Breast epithelium (tissue), 4 donors: ENCODE measurements around the gene EBPL. TPM values are rescaled to one million over a fixed set of nuclear protein-coding genes. Genes with fewer than 3 reads are reported as not detected.

Experiments
- DNase-seq, 2 donors: peaks; one replicate each; pipeline ENCODE4 v3.0.0-alpha.2; 2019; ENCODE audit warnings: low spot score in 2 of 2
- H3K27ac ChIP-seq, 2 donors: fragments of 200-600 bp; sonication (generic) in 1 of 2; one replicate each; pipeline ENCODE4 v1.5.1; 2016 to 2019; ENCODE audit warnings: mild to moderate bottlenecking in 1 of 2
- H3K27me3 ChIP-seq, 2 donors: fragments of 200-600 bp; sonication (generic) in 1 of 2; one replicate each; pipeline versions ENCODE4 v1.5.1 to v1.6.0; 2017 to 2019; ENCODE audit warnings: control low read depth in 1 of 2, mild to moderate bottlenecking in 1 of 2
- H3K36me3 ChIP-seq: fragments of 200-600 bp; one replicate; pipeline ENCODE4 v1.5.1; 2019
- H3K4me1 ChIP-seq, 2 donors: fragments of 200-600 bp; sonication (generic); one replicate each; pipeline ENCODE4 v1.5.1; 2016 to 2019; ENCODE audit warnings: control low read depth in 1 of 2
- H3K4me3 ChIP-seq, 3 donors: fragments of 200-600 bp; sonication (generic); 1 replicate in 2 of 3; 2 replicates in 1 of 3; pipeline ENCODE4 v1.5.1; 2016 to 2019; ENCODE audit warnings: mild to moderate bottlenecking in 3 of 3, moderate library complexity in 2 of 3
- H3K9me3 ChIP-seq, 2 donors: fragments of 200-600 bp; sonication (generic) in 1 of 2; one replicate each; pipeline ENCODE4 v1.5.1; 2016 to 2019; ENCODE audit warnings: control low read depth in 1 of 2
- CTCF ChIP-seq, 3 donors: fragments of 450-650 bp; IDR thresholded peaks; one replicate each; pipeline ENCODE4 v1.5.1; 2016 to 2017; ENCODE audit warnings: antibody characterized with exemption in 3 of 3, mild to moderate bottlenecking in 3 of 3, moderate library complexity in 3 of 3
- POLR2A ChIP-seq: fragments of 450-650 bp; IDR thresholded peaks from one replicate; pipeline ENCODE4 v1.6.1; 2016; ENCODE audit warnings: antibody characterized with exemption, mild to moderate bottlenecking, moderate library complexity
- POLR2AphosphoS5 ChIP-seq, 3 donors: sonication (generic); formaldehyde crosslinking; IDR thresholded peaks; one replicate each; pipeline ENCODE4 v1.6.1; 2017; ENCODE audit warnings: antibody characterized with exemption in 3 of 3
- intact Hi-C: fragments of 100-400 bp; cut with DNase I; formaldehyde crosslinking; loops from one replicate; pipeline ENCODE4 v1.15.1; 2023; ENCODE audit warnings: low total_unique reads
- total RNA-seq, 3 donors: library from RNA; depleted of rRNA; stranded (reverse); fragments of >200 nt; gene quantifications; one replicate each; pipeline ENCODE4 v1.1.0, GENCODE V29; 2016

EBPL gene
- total RNA-seq, 3 donors from 2014 or later, result 33.3 to 104 (median 80.1) TPM

GRCh38 chr13:49690133-49690994, 922 bp downstream of the EBPL start:
- intact Hi-C loops, result loop anchor here (10.0 kb wide), 1 partner anchor 104 kb away; the partner anchor contains the start of gene KPNA3
- Histone ChIP-seq H3K9me3 (no peaks in the 10 kb centered on the region), H3K27ac (peak overlapping the region; percentile 91 to 93), H3K27me3 (no peaks in the 10 kb centered on the region), H3K36me3 (no peaks in the 10 kb centered on the region), H3K4me1 (no peaks in the 10 kb centered on the region), H3K4me3 (peak overlapping the region; percentile 62 to 96 (median 78))
- no peak for DNase-seq
- TF ChIP-seq CTCF (IDR thresholded peaks at IDR 0.05) (no peak), POLR2A (no peak), POLR2AphosphoS5 (IDR thresholded peaks at IDR 0.05) (no peak)

GRCh38 chr13:49683489-49683888, 7.8 kb downstream of the EBPL start:
- TF ChIP-seq POLR2A, result no peak
- no peak for TF ChIP-seq CTCF (IDR thresholded peaks at IDR 0.05)
- no peak for TF ChIP-seq POLR2AphosphoS5 (IDR thresholded peaks at IDR 0.05)
- no peak for DNase-seq
- H3K9me3 ChIP-seq, result no peaks in the 10 kb centered on the region
- no peaks in the 10 kb centered on the region for H3K36me3 ChIP-seq
- no peak overlapping the region for H3K4me3 ChIP-seq
- intact Hi-C loops, result no loop called here
- H3K27ac ChIP-seq, result no peak overlapping the region
- H3K4me1 ChIP-seq, result no peaks in the 10 kb centered on the region
- H3K27me3 ChIP-seq, result no peaks in the 10 kb centered on the region

- Histone ChIP-seq H3K4me1 (no peaks in the 10 kb centered on the region), H3K9me3 (no peaks in the 10 kb centered on the region), H3K4me3 (no peak overlapping the region), H3K27me3 (no peaks in the 10 kb centered on the region), H3K36me3 (no peaks in the 10 kb centered on the region), H3K27ac (no peak overlapping the region)
- no peak for TF ChIP-seq CTCF (IDR thresholded peaks at IDR 0.05)
- no peak for TF ChIP-seq POLR2AphosphoS5 (IDR thresholded peaks at IDR 0.05)
- TF ChIP-seq POLR2A, result no peak
- intact Hi-C loops, result no loop called here
- DNase-seq, result no peak
Observed at GRCh38 chr13:49681842-49682435, 9.3 kb downstream of the EBPL start.

- Histone ChIP-seq H3K27ac (no peak overlapping the region), H3K27me3 (no peaks in the 10 kb centered on the region), H3K4me1 (no peaks in the 10 kb centered on the region), H3K36me3 (no peaks in the 10 kb centered on the region), H3K4me3 (no peak overlapping the region), H3K9me3 (no peaks in the 10 kb centered on the region)
- intact Hi-C loops, result loop anchor here (5.0 kb wide), 1 partner anchor 1068 kb away; no protein-coding TSS in a partner anchor
- no peak for TF ChIP-seq POLR2AphosphoS5 (IDR thresholded peaks at IDR 0.05)
- TF ChIP-seq POLR2A, result no peak
- no peak for TF ChIP-seq CTCF (IDR thresholded peaks at IDR 0.05)
- DNase-seq, result no peak
Observed at GRCh38 chr13:49679246-49679645, 12.0 kb downstream of the EBPL start.
